H1 (cell line): Measurements from ENCODE around the gene TNFAIP8. TPM values are rescaled to one million over a fixed set of nuclear protein-coding genes. Genes with fewer than 3 reads are reported as not detected.

Experiments
- CHD2 ChIP-seq: IDR thresholded peaks from 2 replicates; pipeline ENCODE4 v1.6.1; 2012; ENCODE audit warnings: low read length, improper control_type of control experiment
- EGR1 ChIP-seq: IDR thresholded peaks from 2 replicates; pipeline ENCODE4 v1.6.1; 2011; ENCODE audit warnings: low read depth, low read length, borderline replicate concordance
- GTF2F1 ChIP-seq: IDR thresholded peaks from 2 replicates; pipeline ENCODE4 v1.6.1; 2012; ENCODE audit warnings: low read depth, low read length, improper control_type of control experiment, borderline replicate concordance
- polyA plus RNA-seq, 7 experiments: library from polyadenylated mRNA; depleted of rRNA in 3 of 7; stranded (reverse) in 5 of 7; unstranded in 2 of 7; fragments of >200 nt in 5 of 7; fragments of 200-250 nt in 2 of 7; gene quantifications; 1 replicate in 5 of 7; 2 replicates in 1 of 7; 4 replicates in 1 of 7; pipeline versions ENCODE4 v1.2.1 to v1.2.3, GENCODE V29; 2011 to 2013; ENCODE audit warnings: missing spikeins in 2 of 7, mixed read lengths in 2 of 7
- total RNA-seq: library from RNA; stranded (reverse); fragmentation: NEBNext Ultra II Directional; extraction: Animal tissue kit (Norgen Biotek cat#: 25700); gene quantifications from 2 replicates; pipeline ENCODE4 v1.2.1, GENCODE V29; 2021

Gene TNFAIP8
- total and polyA plus RNA-seq, 2 of the 8 experiments (the other 6 are each of a cell fraction or from before 2014, with no cell fraction given), result 12.4 to 19.3 TPM

GRCh38 chr5:119410448-119411159 lies 54.8 kb downstream of the TNFAIP8 start (continued):
- TF ChIP-seq CHD2, result no peak
- TF ChIP-seq EGR1, result no peak
- no peak for TF ChIP-seq GTF2F1
